Hematopoietic multipotent progenitor cell treated with erythropoietin and hydrocortisone succinate and interleukin-3 and kit ligand, for 8 days (in vitro differentiated cells): ENCODE results near the gene SECISBP2.

Experiments used
- DNase-seq: peaks from one replicate; pipeline ENCODE4 v3.0.0-alpha.2; 2015

The SECISBP2 gene

DNA sequence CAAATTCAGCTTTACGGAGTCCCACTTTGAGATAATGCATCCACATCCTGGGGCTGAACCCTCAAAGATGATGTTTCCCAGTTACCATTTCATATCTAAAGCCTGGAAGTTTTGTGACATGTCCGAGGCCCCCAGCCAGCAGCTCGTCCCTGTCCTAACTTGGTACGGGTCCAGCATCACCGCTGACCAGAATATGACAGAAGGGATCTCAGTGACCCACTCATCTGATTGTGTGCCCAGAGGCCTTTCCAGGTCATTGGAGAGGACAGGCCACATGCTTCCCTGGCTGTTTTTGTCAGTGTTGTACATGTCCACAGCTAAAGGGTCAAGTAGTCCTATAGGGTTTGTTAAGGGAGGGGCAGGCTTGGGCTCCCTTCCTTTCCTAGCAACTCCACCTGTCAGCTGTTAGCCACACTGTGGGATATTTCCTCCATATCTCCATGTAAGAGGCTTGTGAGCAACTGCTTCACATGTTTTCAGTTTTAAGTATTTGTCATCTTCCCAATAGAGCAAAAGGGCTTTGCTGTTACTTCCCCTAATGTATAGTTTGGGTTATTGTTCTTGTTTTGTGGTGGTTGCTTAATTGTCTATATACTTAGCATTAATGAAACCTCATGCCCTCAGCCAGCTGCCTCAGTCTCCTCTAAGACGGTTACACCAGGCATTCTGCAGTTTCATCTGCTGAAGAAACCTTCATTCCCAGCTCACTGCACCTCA, 33.4 kb downstream of the SECISBP2 start:
- no peak for DNase-seq

DNA sequence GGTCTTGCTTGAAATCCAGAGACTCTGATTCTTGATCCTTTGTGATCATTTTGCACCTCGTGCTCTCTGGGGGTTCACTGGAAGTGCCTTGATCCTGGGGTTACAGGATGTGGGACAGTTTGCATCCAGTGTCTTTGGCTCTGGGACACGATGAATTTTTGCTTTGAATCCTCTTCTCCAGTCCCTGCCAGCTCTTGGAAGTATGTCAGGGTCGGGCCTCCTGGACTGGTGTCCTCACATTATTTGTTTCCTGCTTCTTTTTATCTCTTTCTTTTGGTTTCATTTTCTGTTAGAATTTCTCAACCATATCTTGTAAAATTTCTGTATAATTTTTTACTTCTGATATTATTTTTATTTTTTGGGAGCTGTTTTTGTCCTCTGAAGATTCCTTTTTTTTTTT, 34.2 kb downstream of the SECISBP2 start:
- DNase-seq, result no peak

DNA sequence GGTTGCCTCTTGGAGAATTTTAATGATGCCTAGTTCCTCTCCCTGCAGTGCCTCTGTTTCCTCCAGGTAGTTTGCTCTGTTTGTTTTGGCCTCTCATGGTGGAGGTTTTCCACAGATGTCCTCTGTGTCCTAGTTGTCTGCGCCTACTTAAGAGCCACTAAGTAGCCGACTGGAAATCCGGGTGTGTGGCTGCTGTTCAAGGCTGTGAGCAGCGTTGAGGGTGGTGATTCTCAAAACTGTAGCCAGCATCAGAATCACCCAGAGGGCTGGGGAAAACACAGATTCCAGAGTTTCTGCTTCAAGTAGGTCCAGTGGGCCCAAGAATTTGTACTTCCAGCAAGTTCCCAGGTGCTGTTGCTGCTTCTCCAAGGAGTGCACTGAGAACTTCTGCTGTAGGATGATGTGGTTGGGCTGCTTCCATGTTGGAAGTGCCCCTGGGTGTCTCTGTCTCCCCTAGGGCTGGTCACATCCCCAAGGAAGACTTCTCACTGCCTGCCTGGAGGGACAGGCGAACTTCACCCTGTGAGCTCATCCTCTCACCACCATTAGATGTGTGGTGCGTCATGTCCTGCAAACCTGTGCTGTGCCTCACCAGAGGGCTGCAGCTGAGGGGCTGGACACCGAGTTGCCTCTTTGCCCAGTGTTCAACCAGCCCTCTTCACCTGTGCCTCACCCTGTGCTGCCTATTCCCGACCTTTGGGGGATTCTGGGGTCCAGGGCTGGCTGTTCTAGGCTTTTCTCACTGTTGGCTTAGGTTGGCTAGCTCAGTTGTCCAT, 34.8 kb downstream of the SECISBP2 start:
- no peak for DNase-seq

DNA sequence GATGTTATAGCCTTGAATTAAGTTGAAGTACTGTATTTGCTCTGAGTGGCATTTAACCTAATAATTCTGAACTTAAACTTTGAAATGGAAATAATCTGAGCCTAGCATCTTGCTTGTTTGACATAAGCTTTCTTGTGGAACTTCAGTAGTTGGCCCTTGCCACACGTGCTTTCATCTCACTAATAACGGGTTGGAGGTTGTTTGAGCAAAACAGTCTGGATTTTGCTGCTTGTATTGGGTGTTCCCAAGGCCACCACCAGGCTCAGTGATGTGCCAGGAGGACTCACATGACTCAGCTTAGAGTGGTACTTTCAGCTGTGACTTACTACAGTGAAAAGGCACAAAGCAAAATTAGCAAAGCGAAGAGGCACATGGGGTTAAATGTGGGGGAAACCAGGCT, 35.7 kb downstream of the SECISBP2 start:
- no peak for DNase-seq

DNA sequence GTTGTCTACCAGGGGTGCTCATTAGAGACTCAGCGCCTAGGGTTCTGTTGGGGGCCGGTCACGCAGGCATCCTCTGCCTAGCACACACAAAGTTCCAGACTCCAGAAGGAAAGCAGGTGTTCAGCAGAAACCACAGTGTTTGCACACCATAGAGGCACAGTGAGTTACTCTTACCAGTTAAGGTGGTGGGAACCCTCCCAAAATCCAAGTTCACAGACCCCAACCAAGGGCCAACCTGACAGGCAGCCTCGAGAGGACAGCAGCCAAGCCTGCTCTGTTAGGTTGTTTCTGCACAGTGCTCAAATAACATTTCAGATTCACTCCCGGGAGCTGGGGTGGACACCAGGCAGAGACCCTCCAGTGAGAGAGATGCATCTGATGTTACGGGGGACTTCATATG, 36.2 kb downstream of the SECISBP2 start:
- DNase-seq, result no peak

DNA sequence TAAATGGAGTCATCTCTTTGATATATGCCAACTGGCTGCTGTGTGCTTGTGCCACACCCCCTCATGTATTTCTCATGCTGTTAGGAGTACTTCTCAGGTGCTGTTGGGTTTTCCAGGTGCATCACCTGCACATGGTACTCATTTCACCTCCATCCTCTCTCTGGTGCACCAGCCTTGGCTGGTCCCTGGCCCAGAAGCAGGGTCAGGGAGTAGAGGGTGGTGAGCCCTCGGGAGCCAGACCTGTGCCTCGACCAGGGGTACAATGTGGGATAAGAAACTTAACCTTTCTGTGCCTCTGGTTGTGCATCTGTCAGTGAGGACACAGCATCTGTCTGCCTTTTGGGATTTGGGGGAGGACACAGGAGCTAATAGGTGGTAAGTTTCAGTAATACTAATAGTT, 38.5 kb downstream of the SECISBP2 start:
- DNase-seq, result no peak

DNA sequence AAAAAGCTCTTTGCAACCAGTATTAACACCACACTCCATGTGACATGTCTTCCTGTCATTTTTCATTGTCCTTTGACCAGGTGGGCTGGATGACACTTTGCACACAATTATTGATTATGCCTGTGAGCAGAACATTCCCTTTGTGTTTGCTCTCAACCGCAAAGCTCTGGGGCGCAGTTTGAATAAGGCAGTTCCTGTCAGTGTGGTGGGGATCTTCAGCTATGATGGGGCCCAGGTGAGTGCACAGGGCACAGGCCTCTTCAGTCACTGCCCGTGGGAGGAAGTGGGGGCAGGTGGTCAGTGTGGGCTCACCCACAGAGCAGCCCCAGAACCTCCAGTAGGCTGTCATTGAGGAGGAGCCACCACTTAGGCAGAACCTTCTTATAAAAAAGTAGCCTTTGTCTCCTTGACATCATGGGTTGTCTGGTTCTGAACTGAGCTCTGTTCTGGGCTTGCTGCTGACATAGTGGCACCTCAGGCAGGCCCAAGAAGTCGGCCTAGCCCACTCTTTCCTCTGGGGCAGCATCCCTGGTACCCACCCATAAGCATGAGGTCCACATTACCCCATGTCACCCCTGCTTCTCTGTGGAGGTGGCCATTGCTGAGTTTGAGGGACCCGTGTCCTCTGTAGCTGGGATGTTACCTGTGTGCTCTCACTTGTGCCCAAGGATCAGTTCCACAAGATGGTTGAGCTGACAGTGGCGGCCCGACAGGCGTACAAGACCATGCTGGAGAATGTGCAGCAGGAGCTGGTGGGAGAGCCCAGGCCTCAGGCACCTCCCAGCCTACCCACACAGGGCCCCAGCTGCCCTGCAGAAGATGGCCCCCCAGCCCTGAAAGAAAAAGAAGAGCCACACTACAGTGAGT, 39.3 kb downstream of the SECISBP2 start:
- no peak for DNase-seq

DNA sequence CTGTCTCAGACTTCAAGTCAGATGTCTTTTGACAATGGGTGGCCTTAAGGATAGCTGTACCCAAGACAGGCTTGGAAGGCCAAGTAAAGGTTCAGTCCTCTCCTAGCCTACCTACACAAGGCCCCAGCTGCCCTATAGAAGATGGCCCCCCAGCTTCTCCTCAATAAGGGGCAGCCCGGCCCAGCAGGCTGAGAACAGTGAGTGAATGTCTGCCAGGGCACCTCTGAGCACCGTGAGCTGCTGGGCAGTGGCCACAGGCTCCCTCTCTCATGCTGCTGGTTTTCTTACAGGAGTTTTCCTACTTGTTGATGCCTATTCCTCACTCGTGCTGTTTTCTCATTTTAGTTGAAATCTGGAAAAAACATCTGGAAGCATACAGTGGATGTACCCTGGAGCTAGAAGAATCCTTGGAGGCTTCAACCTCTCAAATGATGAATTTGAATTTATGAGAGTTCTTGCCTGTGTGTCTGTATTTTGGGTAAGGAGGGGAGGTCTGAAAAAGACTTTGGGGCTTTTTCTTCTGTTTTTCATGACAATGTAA, 40.1 kb downstream of the SECISBP2 start:
- DNase-seq, result no peak

DNA sequence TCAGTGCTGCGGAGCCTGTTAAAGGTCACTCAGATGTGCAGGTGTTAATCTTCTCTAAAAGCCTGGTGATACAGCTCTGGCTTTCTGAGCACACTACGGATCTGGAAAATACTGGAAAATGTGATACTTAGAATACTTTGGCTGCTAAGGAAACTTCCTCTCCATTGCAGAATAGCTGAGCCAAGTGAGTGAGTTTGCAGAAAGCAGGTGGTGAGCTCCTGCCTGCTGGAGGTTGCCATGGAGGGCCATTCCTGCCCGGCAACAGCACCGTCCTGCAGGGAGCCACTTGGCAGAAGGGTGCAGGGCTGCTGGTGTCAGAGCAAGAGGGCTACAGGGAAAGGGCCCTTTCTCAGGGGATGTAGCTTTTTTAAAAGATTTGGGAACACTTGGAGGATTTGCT, 40.7 kb downstream of the SECISBP2 start:
- DNase-seq, result no peak

DNA sequence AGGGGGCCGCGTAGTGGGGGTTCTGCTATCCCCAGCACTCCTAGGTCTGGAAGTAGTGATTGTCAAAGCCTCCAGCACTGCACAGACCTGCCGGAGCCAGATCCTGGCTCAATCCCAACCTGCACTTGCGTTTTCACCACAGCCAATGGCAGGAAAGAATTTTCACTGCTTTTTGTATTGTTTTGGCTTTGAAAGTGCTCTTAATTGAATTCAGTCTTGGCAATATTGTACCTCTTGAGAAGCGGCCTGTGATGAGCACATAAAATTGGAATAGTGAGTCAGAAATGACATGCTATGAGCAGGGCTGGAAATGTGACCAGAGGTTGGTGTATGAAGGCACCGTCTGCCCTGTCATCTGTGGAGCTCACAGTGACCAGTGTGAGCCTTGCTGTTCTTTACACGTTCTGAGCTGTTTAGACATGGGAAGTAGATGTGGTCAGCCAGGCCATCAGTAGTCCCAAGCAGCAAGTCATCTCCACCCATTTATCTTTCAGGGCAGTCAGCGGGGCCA, 41.5 kb downstream of the SECISBP2 start:
- DNase-seq, result peak; percentile 42

DNA sequence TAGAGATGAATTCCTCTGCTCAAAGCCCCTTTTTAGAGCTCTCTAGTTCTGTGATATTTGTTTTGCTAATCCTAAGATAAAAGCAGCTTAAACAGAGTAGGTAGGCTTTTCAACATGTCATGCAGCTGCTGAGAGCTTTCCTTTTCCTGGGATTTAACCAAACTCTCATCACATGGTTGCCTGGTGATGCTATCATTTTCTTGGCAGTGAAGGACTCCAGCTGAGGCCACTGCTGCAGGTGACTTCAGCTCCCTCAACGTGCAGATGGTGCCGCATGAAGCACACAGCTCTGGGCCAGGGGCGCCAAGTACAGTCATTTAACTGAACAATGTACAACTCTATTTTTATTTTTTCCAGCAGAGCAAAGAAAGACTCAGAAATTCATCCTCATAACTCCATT, 42.2 kb downstream of the SECISBP2 start:
- no peak for DNase-seq

DNA sequence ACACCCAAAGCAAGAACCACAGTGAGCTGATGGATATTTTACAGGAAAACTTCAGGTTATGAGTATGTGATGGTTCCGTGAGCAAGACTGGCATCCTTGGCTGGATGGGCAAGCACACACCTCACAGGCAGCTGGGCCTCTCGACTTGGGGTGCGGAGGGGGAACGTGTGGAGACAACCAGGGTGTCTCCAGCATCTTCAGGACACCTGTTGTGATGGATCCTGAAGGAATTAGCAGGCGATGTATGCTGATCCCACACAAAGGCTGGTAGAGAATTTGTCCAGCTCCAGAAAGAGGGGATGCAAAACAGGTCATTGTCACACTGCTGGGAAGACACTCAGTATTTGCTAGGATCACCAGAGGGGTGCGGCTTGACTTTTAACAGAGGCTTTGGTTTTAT, 42.7 kb downstream of the SECISBP2 start:
- no peak for DNase-seq

DNA sequence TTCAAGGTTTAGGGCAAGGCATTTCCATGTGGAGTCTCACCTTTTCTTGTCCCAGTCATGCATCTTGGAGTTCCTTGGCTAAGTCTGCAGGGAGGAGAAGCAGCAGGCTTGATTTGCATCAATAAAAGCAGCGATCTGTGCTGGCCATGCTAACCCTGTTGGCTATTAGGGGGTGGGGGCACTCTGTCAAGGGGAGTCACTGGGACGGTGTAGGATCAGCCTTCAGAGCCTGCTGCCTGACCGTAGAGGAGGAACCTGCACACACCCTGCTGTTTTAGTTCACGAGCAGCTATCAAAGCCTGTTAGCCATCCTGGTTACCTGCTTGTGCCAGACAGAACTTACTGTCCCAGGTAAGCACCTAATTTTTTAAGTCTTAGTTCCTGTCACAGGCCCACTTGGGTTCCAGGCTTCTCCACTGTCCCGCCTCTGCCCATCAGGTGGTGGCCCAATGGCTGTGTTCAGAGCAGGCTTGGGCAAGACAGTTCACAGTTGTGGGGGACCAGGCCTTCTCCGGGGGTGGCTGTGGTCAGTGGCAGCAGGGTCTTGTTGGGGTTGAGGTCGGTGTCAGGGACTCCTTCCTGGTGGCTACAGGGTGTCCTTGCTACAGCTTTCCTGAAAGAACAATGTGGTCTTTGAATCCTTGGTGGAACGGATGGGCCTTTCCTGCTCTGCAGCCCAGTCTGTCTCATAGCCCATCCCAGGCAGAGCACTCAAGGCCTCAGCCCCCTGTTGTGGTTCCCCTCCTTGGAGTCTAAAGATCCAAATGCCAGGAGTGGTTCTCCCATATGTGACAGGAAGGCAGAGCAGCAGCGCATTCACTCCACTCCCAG, 43.7 kb downstream of the SECISBP2 start:
- DNase-seq, result no peak

DNA sequence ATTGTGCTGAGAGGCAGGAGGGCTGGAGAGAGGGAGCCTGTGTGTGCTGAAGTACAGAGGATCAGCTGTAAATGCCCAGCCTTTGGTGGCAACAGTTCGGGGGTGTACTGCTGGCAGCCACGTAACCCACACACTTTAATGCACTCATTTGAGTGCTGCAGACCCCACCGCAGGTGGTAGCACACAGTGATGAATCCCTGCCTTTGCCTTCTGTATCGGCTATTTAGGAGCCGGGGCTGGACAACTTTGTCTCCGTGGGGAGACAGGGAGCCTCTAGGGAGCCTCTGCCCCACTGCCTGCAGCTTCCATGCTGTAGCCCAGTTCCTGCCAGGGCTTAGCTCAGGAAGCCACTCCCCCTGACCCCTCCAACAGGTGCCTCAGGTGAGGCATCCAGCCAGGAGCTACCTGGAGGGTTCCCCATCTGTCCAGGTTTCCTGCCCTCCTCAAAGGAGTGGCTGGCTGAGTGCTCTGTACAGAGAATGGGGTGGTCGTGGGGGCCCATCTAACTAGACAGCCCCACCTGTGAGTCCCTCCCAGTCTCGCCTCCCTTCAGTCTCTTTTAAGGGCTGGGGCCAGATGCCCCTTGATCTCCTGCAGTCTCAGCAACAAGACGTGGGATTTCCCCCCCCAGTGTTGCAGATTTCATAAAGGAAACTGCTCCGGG, 44.5 kb downstream of the SECISBP2 start:
- DNase-seq, result no peak

DNA sequence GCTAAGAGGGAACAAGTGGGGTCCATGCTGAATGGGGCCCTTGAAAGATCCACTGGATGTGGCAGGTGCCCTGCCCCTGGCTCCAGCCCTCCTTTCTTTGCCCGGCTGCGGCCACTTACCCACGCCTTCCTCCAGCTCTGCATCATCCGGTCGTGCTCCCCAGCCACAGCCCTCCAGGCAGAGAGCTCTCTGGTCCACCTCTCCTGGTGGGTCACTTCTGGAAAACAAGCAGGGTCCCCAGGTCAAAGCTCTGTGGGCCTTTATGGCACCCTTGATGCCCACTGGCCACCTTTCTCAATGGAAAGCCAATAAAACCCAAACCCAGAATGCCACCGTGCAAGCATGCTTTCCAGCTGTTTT, 45.0 kb downstream of the SECISBP2 start:
- no peak for DNase-seq

DNA sequence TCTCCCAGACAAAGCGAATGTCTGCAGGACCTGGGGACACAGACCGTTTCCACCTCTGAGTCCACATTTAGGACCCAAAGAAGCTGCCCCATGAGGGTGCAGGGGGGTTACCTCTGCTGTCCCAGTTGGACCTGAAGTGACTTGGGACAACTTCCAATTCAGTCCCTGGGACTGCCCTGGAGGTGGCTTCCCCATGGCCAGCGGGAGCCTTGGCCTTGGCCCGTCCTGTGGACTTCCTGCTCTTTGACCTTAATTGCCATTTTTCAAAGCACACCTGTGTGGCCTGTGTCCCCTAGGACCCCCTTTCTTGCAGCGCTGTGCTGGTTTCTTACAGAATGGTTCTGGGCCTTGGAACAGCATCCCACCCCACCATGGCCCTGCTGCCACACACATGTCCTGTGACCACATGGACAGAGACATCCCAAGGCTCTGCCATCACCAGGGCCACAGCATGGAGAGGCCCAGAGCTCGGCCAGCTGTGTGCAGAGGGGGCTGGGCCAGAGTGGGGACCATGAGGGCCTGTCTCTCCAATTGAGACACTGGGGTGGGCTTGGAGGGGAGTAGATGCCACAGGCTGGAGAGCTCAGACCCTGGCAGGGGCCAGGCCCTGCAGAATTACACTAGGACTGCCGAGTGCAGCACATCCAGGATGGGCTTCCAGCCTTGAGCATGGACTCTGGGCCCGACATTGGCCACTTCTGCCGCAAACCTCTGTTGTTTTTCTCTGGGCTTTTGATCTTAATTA, 45.8 kb downstream of the SECISBP2 start:
- no peak for DNase-seq

DNA sequence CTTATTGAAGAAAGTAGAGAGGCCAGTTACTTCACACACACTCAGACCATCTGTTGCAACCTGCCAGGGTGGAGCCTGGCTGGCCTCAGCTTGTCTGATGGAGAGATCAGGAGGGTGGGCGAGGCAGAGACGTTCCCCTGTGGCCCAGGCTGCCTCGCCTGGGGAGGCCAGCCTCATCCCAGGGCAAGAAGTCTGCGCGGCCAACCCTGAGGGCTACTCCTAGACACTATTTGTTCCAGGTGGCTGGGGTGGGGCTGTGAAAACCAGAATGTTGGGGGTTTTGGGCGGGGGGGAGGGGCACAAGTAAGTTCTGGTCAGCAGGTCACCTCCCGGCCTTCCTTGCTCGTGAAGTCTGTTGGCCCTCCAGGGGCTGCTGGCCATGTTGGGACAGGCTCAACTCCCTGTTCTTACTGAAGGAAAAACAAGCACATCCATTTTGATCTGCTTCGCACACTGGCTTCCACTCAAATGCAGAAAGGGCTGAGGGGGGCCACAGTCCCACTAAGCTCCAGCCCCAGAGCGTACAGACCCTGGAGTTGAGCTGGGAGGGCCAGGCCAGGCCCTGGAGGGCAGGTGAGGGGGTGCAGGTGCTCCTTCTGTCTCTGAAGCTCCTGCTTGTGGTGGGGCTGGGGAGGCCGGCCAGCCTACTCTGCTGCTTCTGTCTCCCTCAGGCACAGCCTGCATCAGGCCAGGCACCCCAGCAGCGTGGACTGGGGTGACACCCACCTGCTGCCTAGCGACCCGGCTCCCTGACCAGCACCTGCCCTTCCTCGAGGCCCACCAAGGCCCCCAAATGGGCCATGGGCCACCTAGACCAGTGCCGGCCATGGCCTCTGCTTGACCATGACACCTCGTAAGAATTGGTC, 46.6 kb downstream of the SECISBP2 start:
- peak; percentile 24 for DNase-seq

DNA sequence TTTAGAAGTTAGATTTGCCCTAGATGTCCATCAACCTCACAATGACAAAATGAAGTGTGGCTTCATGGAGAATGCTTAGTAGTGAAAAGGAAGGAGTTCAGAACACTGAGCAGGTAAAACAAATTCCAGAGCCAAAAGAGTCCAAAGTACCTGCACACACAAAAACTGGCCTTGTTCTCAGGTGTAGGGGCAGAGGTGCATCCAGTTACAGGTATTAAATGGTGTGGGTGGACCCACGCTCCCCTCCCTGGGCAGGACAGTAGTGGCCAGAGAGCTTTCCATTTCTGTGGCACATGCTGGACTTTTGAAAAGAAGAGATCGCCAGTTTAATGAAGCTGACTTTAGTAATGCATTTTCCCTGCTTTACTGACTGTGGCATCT, 47.2 kb downstream of the SECISBP2 start:
- no peak for DNase-seq

DNA sequence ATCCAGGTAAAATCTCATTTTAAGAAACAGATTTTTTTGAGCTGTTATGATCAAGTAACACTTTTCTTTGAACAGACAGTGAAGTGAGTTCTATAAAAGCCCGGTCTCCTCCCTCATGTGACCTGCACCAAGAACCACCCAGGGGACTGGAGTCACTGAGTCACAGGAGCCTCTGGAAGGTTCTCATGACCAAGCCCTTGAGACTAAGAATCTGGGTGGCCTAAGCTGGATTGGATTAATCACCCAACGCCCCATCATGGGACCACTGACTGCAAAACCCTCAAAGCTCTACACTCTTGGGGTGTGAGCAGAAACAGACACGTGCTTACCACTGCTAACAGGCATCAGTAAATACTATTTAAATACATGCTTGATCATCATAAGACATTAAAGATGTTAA, 48.4 kb downstream of the SECISBP2 start:
- DNase-seq, result no peak

DNA sequence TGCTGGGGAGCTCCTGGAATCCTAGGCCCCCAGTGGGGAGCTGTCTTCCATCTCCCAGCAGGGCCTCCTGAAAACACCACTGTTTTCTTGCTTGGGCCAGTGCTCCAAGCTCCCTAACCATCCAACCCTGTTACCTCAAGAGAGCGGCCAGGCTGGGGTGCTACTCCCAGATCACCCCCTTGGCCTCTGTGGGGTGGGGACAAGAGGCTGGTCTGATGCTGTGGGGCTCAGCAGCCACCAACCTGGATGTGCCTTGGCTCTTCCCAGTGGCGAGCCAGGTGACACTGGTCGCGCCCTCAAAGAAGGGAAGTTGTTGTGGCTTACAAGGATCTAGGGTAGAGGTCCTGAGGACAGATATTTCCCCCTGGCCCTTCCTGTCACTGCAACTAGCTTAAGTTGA, 49.0 kb downstream of the SECISBP2 start:
- DNase-seq, result no peak
